Measurements from ENCODE around the gene VSTM4.

VSTM4 gene

DNA sequence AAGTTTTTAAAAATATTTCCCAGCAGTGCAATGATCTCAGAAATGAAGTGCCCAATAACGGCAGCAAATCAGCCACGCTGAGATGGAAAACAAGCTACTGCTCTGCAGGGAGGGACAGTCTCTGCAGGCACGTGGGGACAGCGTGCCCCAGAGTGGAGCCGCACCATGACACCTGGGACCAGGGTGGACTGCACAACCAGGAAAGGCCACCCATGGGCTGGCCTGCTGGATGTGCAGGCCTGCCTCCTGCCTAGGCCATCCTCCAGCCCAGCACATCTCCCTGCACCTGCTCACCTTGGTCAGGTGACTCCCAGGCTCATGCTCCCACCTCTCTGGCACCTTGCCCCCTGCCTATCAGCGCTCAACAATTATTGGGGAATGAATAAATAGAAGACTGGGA, 80.4 kb downstream of the VSTM4 start:
- Histone ChIP-seq H3K4me2 (ENCODE audit: insufficient read depth, low read length) (no peak overlapping the region), H3K9ac (ENCODE audit: low read depth, low read length) (no peak overlapping the region), H3K79me2 (ENCODE audit: insufficient read depth, low read length) (no peaks in the 10 kb centered on the region), H4K20me1 (ENCODE audit: insufficient read depth, low read length) (no peaks in the 10 kb centered on the region), H3K27me3 (ENCODE audit: insufficient read depth, low read length, poor library complexity) (no peaks in the 10 kb centered on the region), H3K4me3 (ENCODE audit: low read depth in 1 of 2, low read length in 2 of 2) (no peak overlapping the region), H3K9me3 (ENCODE audit: insufficient read depth, low read length, severe bottlenecking) (no peaks in the 10 kb centered on the region), H2AFZ (ENCODE audit: low read depth, low read length) (no peak overlapping the region), H3K27ac (ENCODE audit: low read length) (no peak overlapping the region), H3K4me1 (ENCODE audit: insufficient read depth, low read length) (no peaks in the 10 kb centered on the region), H3K36me3 (ENCODE audit: insufficient read depth, low read length) (no peaks in the 10 kb centered on the region)
- ATAC-seq (ENCODE audit: insufficient read depth, low read depth): no peak
- no peak for TF ChIP-seq EZH2 (IDR thresholded peaks at IDR 0.05; ENCODE audit: borderline replicate concordance, low read depth, low read length, severe bottlenecking)
- TF ChIP-seq, protein P1, sequence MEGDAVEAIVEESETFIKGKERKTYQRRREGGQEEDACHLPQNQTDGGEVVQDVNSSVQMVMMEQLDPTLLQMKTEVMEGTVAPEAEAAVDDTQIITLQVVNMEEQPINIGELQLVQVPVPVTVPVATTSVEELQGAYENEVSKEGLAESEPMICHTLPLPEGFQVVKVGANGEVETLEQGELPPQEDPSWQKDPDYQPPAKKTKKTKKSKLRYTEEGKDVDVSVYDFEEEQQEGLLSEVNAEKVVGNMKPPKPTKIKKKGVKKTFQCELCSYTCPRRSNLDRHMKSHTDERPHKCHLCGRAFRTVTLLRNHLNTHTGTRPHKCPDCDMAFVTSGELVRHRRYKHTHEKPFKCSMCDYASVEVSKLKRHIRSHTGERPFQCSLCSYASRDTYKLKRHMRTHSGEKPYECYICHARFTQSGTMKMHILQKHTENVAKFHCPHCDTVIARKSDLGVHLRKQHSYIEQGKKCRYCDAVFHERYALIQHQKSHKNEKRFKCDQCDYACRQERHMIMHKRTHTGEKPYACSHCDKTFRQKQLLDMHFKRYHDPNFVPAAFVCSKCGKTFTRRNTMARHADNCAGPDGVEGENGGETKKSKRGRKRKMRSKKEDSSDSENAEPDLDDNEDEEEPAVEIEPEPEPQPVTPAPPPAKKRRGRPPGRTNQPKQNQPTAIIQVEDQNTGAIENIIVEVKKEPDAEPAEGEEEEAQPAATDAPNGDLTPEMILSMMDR (IDR thresholded peaks at IDR 0.05; ENCODE audit: borderline replicate concordance, extremely low read depth, low read length, poor library complexity, severe bottlenecking): no peak
- DNase-seq: no peak

DNA sequence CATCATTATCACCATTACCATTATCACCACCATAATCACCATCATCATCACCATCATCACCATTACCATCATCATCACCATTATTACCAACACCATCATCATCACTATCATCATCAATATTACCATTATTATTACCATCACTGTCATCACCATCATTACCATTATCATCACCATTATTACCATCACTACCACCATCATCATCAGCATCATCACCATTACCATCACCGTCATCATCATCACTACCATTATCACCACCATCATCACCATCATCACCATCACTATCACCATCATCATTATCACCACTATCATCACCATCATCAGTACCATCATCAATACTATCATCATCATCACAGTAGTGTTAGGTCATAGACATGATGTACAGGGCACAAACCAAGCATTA, 81.4 kb downstream of the VSTM4 start:
- H2AFZ ChIP-seq (ENCODE audit: low read depth, low read length): no peak overlapping the region
- no peak overlapping the region for H3K4me2 ChIP-seq (ENCODE audit: insufficient read depth, low read length)
- ATAC-seq (ENCODE audit: insufficient read depth, low read depth) (no peak), DNase-seq (no peak)
- no peaks in the 10 kb centered on the region for H4K20me1 ChIP-seq (ENCODE audit: insufficient read depth, low read length)
- H3K4me1 ChIP-seq (ENCODE audit: insufficient read depth, low read length): no peaks in the 10 kb centered on the region
- H3K9me3 ChIP-seq (ENCODE audit: insufficient read depth, low read length, severe bottlenecking): no peaks in the 10 kb centered on the region
- H3K4me3 ChIP-seq (ENCODE audit: low read depth in 1 of 2, low read length in 2 of 2): no peak overlapping the region
- no peaks in the 10 kb centered on the region for H3K36me3 ChIP-seq (ENCODE audit: insufficient read depth, low read length)
- no peak overlapping the region for H3K9ac ChIP-seq (ENCODE audit: low read depth, low read length)
- no peak for TF ChIP-seq EZH2 (IDR thresholded peaks at IDR 0.05; ENCODE audit: borderline replicate concordance, low read depth, low read length, severe bottlenecking)
- TF ChIP-seq, protein P1 (IDR thresholded peaks at IDR 0.05; ENCODE audit: borderline replicate concordance, extremely low read depth, low read length, poor library complexity, severe bottlenecking): no peak
- H3K27ac ChIP-seq (ENCODE audit: low read length): no peak overlapping the region
- no peaks in the 10 kb centered on the region for H3K79me2 ChIP-seq (ENCODE audit: insufficient read depth, low read length)
- no peaks in the 10 kb centered on the region for H3K27me3 ChIP-seq (ENCODE audit: insufficient read depth, low read length, poor library complexity)

DNA sequence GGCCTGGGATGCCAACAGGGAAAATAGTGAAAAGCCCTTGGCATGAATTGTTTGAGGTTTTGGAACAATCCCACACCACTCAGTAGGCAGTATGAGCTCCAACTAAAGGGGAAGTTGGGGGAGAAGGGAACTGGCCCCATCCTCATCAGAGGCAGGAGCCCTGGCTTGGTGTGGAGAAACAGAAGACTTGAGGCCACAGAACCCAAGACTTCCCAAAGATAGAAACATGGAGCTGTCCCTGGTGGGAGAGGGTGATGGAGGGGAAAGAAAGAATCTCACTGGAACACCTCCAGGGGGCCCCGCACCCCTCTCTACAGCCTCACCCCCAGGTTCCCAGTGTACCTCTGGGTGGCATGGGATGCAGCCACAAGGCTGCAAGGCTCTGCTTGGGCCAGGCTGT, 85.7 kb downstream of the VSTM4 start:
- Histone ChIP-seq H4K20me1 (ENCODE audit: insufficient read depth, low read length) (no peaks in the 10 kb centered on the region), H3K27me3 (ENCODE audit: insufficient read depth, low read length, poor library complexity) (no peaks in the 10 kb centered on the region), H3K4me2 (ENCODE audit: insufficient read depth, low read length) (no peak overlapping the region), H3K27ac (ENCODE audit: low read length) (no peak overlapping the region), H2AFZ (ENCODE audit: low read depth, low read length) (no peak overlapping the region), H3K9me3 (ENCODE audit: insufficient read depth, low read length, severe bottlenecking) (no peaks in the 10 kb centered on the region), H3K79me2 (ENCODE audit: insufficient read depth, low read length) (no peaks in the 10 kb centered on the region), H3K9ac (ENCODE audit: low read depth, low read length) (no peak overlapping the region), H3K4me3 (ENCODE audit: low read depth in 1 of 2, low read length in 2 of 2) (no peak overlapping the region), H3K4me1 (ENCODE audit: insufficient read depth, low read length) (no peaks in the 10 kb centered on the region), H3K36me3 (ENCODE audit: insufficient read depth, low read length) (no peaks in the 10 kb centered on the region)
- ATAC-seq (ENCODE audit: insufficient read depth, low read depth): no peak
- TF ChIP-seq, protein P1 (IDR thresholded peaks at IDR 0.05; ENCODE audit: borderline replicate concordance, extremely low read depth, low read length, poor library complexity, severe bottlenecking): no peak
- no peak for TF ChIP-seq EZH2 (IDR thresholded peaks at IDR 0.05; ENCODE audit: borderline replicate concordance, low read depth, low read length, severe bottlenecking)
- DNase-seq: no peak

DNA sequence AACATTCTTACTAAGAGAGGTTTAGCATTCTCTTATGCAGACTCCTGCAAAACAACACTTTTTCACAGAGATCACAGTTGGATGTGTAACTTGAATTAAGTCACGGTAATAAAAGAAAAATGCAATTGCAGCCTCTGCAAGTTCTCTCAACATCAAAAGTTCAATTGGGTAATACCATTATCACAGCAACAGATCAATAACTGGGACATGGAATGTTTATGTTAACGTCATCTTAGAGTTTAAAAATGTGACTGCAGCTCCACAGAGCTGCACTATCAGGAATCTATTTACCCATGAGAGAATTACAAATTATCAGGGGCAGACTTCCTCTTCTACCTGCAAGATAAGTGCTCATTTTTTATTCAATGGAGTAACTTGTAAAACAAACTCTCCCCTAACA, 86.7 kb downstream of the VSTM4 start:
- Histone ChIP-seq H3K27ac (ENCODE audit: low read length) (no peak overlapping the region), H3K27me3 (ENCODE audit: insufficient read depth, low read length, poor library complexity) (no peaks in the 10 kb centered on the region), H3K9me3 (ENCODE audit: insufficient read depth, low read length, severe bottlenecking) (no peaks in the 10 kb centered on the region), H3K36me3 (ENCODE audit: insufficient read depth, low read length) (no peaks in the 10 kb centered on the region), H3K4me3 (ENCODE audit: low read depth in 1 of 2, low read length in 2 of 2) (no peak overlapping the region), H2AFZ (ENCODE audit: low read depth, low read length) (no peak overlapping the region), H3K9ac (ENCODE audit: low read depth, low read length) (no peak overlapping the region), H4K20me1 (ENCODE audit: insufficient read depth, low read length) (no peaks in the 10 kb centered on the region), H3K79me2 (ENCODE audit: insufficient read depth, low read length) (no peaks in the 10 kb centered on the region), H3K4me2 (ENCODE audit: insufficient read depth, low read length) (no peak overlapping the region), H3K4me1 (ENCODE audit: insufficient read depth, low read length) (no peaks in the 10 kb centered on the region)
- DNase-seq (no peak), ATAC-seq (ENCODE audit: insufficient read depth, low read depth) (no peak)
- TF ChIP-seq EZH2 (IDR thresholded peaks at IDR 0.05; ENCODE audit: borderline replicate concordance, low read depth, low read length, severe bottlenecking): no peak
- TF ChIP-seq, protein P1 (IDR thresholded peaks at IDR 0.05; ENCODE audit: borderline replicate concordance, extremely low read depth, low read length, poor library complexity, severe bottlenecking): no peak

Measured in DND-41 (cell line).